HG02852 (cell line): ENCODE data around the gene DRC1.
"Not testable (repeated sequence)": the region's sequence is repeated elsewhere in the genome, so short reads cannot be mapped to it uniquely, and the experiment has no call there.

Source experiments
- ATAC-seq: cut with Tn5 transposase; IDR thresholded peaks from one replicate; pipeline ENCODE4 v1.9.1; 2021; ENCODE audit warnings: mild to moderate bottlenecking, moderate library complexity; ENCODE audit not compliant: unreplicated experiment

The DRC1 gene

DNA sequence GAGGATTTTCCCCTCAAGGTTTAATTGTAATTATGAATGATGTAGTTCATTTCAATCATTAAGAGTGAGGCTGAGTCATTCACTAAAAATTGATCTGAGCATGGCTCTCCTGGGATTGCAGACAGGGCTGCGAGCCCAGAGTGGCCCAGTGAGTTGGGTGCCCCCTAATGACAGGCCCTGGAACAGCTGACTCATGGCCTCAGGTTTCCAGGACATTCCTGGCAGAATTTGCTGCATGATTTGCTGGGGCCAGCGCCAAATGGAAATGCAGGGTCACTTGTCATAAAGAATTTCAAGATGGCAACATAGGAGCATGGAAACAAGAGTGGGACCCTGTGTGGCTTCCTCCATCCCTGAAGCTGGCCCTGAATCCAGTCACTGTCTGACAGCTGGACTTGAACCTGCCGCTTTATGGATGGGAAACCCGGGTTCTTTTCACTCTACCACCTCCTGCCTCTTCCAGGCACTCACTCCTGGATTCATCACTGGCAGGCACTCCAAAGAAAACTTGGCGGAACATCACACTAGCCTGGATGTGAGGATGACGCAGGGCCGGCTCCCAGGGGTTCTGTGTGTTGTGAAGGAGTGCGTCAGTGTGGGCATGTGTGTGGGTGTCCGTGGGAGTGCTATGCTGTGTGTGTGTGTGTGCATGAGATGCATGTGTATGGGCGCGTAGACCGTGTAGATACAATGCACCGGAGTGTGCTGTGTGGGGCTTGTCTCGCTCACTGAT lies 61.0 kb downstream of the DRC1 start:
- no peak for ATAC-seq

DNA sequence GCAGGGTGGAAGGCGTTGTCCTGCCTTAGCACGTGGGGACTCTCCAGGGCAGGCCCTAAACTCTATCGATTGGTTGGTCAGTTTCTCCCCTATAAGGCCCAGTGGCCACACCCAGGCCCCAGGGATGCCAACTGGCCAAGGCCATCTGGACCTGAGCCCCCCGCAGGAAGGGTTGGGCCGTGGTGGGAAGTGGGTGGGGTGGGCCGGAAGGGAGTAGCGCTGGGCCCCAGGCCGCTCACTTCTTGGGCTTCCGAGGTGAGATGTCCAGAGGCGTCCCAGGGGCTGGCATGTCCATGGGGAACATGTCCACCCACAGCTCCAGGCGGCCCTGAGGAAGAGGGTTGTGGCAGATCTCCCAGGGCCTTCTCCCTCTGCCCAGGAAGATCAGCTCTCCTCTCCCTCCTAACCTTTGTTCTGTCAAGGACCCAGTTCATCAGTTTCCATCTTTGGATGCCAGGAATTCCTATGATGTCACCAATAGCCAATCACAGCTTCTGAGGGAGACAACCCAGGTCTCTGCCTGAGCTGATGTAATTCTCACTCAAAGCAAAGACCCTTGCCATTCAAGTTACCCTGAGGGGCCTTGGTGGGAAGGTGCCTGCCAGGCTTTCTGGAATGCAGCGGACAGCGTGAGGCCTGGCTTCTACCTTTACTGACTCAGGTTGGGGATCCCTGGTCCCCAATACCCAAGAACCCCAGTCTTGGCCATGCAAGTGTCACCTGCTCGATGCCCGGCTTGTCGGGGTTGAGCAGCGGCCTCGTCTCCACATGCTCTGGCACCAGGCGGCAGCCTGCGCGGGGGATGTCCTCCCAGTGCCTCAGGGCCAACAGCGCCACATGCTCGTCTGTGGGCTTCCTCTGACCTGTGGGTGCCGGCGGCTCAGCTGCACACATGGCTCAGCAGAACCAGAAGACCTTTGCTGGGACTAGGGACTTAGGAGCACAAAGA lies 61.8 kb downstream of the DRC1 start:
- ATAC-seq: no peak

DNA sequence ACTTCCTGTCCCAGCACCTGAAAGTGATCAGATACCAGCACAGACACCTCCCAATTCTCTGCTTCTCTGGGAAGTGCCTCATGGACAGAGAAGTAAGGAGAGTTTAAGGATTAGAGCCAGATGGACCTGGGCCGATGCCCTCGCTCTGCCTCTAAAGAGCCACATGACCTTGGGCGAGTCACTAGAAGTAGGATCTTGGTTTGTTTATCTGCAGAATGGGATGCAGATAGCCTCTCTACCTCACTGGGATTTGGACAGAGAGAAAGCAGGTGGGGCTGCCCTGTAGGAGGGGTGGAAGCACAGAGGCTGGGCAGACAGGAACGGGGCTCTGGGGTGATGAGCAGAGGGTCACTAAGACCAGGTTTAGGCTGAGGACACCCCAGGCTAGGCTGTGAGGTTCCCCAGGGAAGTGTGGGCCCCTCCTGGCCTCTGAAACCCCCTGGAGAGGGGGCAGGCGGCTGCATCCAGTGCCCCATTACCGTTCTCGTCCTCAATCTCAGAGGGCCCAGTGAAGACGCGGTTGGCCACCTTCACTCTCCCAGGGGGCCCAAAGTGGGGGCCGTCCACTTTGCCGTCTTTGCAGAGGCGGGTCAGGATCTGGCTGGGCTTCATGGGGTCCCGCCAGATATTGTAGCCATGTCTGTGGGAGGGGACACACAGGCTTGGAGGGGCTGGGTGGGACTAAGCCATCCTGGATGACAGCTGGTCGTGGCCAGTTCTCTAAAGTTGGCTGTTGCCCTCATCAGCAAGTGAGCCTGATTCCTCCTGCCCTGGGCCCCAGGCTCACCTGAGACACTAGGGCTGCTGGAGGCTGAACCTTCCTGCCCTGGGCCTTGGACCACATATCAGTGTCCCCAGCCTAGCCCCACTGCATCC lies 62.9 kb downstream of the DRC1 start:
- ATAC-seq: no peak

DNA sequence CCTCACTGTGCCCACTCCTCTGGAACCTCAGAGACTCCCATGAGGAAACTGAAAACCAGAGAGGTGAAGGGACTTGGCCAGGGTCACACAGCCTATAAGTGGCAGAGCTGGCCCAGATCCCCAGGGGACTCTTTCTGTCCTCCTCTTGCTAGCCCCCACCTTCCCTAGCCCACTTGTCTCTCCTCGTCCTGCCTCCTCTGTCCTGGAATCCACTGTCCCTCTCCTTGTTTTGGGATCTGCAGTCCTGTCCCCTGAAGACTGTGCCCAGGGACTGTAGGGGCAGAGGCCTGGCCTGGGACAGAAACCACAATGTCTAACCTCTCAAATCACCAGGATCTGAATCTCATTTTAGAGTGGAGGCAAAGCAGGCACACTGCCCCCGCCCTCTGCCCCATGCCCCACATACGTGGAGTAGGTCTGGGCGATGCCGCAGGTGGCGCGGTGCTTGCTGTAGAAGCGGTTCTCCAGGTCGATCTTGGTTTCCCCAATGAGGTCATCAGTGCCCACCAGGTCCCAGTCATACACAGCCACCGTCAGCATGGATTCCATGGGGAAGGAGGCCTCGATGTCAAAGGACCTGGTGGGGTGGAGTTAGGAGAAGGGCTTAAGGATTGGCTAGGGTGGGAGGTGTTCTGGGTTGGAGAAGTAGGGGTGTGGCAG lies 63.7 kb downstream of the DRC1 start:
- no peak for ATAC-seq

DNA sequence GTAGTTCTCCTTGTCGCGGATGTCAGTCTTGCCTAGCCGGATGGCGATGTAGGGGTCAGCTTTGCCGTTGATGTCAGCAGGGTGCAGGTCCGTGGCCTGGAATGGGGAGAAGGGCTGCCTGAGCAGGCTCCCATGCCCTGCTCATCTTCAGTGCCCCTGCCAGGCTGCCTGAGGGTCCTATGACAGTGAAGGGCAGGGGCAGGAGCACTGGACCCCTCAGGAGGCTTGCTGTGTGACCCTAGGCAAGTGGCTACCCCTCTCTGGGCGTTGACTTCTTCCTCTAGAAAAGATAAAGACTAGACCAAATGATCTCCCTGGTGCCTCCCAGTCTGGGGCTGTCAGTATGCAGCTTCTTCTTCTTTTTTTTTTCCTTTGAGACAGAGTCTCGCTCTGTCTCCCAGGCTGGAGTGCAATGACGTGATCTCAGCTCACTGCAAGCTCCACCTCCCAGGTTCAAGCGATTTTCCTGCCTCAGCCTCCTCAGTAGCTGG lies 64.3 kb downstream of the DRC1 start:
- ATAC-seq: no peak

DNA sequence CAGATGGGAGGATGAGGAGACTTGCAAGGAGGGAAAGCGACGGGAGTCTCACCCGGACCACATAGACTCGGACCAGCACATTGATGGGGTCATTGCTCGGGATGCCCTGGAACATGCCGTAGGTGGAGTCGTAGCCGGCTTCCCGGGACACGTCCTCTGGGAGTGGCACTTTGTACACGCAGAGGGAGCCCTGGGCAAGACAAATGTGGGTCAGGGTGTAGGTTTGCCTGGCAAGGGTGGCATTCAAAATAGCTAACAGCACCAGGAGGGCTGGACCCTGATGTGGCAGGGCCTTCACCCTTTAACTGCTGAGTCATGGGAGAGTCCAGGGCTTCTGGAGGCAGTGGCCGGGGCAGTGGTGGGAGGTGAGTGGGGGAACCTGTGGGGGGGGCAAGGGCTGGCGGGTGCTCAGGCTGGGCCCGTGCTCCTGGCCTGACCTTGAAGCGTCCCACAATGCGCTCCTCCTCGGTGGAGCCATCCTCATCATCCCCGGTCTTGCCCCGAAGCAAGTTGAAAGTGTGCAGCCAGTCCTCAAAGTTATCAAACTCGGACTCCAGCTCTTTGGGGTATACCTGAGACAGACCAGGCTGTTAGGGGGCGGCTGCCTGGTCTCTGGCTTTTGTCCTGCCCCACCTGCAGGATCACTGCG lies 65.1 kb downstream of the DRC1 start:
- ATAC-seq: no peak

DNA sequence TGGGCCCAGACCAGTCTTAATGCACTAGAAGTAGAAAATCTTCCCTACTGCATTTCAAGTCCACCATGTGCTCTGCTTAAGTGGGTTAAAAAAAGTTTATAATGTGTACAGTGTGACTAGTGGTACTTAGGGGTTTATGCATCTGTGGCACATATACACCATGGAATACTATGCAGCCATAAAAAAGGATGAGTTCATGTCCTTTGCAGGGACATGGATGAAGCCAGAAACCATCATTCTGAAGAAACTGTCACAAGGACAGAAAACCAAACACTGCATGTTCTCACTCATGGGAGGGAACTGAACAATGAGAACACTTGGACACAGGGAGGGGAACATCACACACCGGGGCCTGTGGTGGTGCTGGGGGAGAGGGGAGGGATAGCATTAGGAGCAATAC lies 66.8 kb downstream of the DRC1 start:
- not testable (repeated sequence) for ATAC-seq

DNA sequence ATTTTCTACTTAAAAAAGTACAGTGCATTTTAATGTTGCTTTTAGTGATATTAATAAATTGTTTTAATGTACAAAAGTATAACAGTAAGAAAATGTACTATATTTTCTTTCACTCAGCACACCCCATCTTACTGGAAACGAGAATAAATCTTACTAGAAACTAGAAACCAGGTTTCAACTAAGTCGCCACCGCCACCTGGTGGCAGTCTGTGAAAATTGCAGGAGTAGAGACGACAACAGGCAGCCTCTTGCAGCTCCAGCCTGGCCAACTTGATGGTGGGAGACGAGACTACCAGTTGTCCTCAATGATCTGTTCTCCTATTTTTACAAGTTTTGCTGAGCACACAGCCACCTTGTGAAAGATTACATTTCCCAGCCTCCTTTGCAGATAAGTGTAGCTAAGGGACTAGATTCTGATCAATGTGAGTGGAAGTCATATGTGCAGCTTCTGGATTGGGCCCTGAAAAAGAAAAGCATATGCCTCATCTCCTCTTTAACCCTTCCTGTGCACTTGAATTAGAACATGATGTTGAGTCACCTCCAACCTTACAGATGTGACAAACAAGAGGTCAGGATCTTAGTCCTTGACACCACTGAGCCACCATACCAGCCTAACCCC lies 67.5 kb downstream of the DRC1 start:
- ATAC-seq: no peak

DNA sequence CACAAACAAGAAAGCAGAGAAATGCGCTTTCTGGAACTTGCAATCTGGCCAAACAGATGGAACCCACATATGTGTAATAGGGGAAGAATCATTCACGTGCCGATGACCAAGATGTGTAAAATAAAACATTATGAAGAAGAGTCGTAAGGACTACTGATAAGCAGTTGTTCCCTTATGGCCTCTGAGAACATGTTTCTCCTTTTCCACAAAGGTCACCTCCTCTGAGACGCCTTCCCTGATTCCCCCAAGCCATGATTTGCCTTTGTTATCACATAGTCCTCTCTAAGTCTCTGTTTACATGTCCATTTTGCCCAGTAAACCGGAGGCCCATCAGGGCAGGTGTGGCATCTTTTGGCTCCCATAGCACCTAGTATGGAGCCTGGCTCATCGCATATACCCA lies 68.2 kb downstream of the DRC1 start:
- ATAC-seq: no peak

DNA sequence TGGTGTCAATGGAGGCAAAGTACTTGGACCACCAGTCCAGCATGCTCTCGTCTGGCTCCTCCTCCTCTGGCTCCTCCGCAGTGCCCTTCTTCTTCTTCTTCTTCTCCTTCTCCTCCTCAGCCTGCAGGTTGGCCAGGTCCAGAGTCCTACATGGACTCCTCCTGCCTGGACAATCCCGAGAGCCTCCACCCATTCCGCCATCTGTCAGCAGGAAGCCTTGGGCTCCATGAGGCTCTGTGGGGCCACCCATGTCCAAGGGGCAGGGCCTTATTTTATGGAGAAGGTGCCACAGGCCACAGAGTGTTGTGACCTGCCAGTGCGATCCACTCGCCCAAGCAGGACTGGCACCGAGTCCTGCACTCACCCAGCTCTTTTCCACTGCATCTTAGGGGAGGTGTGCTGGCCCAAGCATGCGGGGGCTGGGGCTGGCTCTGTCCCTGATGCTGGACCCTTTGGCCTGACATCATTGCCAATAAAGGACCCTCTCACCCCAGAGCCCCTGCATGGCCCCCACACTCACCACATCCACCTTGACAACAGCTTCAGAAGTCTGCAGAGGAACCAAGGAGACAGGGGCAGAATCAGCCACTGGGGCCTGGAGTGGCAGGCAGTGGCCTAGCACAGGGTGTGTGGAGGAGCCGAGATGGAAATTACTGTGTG lies 69.0 kb downstream of the DRC1 start:
- no peak for ATAC-seq

DNA sequence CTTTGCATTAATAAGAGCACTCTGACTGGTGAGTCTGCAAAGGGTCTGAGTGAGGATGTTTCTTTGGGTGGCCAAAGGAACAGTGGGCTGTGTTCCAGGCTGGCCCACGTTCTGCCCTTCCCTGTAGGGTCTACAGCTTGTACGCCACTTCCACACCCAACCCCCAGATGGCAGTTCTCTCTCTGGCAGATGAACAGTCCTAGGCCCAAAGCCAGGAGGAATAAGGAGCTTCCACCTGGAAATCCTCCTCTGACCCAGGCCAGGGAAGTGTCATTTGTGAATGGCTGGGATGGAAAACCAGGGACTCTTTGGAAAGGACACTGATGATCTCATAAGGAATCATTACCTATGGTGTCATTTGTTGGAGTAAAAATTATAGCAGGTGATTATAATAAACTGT lies 69.6 kb downstream of the DRC1 start:
- no peak for ATAC-seq

DNA sequence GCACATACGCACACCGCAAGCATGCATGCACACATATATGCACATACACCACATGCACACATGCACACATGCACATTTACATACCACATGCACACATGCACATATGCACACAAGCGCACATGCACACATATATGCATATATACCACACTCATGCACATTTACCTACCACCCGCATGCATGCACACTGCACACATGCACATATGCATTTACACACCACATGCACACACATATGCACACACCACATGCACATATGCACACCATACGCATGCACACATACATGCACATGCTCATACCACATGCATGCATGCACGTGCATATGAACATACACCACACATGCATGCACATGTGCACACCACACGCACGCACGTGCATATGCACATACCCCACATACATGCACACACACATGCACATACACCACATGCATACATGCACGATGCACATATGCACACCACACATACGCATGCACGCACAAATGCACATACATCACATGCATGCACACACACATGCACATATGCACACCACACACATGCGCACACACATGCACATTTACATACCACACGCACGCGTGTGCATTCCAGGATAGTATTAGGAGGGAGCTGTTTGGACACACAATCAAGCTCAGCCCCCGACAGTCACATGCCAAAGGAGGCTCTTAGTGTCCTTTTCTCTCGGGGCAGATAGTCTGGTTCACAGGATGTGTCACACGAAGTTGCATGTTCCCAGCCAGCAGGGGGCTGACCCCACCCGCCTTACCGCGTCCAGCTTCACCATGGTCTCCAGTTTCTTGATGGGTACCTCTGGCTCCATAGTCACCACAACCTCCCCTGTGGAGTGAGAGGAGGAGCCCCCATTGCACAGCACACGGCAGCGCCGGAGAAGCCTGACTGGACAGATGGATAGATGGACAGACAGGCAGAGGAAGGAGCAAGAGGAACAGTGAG lies 70.3 kb downstream of the DRC1 start:
- no peak for ATAC-seq

DNA sequence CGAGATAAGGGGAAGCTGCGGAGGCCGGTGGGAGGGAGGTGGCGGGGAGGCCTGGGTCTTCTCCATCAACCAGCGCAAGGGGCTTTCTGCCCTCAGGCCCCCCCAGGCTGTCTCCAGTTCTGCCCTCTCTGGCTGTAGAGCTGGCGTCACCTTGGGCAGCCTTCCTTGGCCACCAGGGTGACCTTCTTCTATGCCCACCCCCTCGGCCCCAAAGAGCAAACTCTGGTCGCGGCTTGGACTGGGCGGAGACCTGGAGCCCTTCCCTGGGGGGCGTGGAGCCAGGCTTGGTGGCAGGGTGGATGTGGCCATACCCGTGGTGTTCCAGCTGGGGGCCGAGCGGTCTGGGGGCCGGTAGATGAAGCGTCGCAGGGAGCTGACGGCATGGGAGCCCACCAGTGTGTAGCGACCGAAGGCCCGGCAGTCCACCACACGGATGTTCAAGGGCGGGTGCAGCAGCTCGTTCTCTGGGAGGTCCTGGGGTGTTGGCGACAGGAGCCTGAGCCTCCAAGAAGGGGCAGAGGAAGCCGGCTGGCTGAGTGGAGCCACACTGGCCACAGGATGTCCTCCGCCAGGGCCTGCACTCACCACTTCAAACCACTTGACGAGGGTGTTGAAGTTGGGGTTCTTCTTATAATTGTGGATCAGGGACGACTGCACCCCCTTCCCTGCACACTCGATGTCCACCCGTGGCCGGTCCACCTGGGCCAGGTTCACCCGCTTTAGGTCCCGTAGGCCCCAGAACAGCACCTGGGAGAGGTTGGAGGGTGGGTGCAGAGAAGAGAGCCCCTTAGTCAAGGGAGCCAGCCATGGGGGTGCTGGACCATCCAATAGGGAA lies 71.3 kb downstream of the DRC1 start:
- no peak for ATAC-seq

DNA sequence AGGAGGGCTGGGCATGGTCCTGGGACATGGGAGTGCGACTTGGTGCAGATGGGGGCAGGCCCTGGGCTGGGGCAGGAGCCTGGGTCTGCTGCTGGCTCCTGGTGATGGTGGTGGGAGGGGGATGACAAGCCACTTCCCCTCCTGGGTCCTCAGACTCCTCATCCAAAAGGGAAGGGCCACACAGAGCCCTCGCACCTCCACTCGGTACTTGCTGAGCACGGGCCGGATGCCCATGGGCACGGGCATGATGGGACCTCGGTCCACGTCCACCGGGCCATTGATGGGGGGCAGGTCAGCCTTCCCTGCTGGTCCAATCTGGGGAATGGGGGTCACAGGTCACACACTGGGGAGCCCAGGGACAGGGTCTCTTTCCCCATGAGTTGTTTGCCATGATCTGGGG lies 72.1 kb downstream of the DRC1 start:
- ATAC-seq: no peak

DNA sequence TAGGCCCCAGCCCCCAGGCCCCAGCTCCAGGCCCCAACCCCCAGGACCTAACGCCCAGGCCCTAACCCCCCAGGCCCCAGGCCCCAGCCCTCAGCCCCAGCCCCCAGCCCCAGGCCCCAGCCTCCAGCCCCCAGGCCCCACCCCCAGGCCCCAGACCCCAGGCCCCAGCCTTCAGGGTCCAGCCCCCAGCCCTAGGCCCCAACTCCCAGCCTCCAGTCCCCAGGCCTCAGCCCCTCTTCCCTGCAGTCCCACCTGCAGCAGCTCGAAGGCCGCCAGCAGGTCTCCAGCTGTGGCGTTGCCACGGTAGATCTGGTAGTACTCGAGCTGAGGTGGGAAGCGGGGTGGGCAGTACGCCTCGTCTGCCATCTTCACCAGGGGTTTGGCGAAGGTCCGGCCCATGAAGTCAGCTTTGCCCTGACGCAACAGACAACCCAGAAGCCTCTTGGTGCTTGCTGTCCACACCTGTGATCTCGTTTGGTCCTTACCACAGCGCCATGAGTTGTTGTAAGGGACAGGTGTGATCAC lies 72.6 kb downstream of the DRC1 start:
- ATAC-seq: no peak

DNA sequence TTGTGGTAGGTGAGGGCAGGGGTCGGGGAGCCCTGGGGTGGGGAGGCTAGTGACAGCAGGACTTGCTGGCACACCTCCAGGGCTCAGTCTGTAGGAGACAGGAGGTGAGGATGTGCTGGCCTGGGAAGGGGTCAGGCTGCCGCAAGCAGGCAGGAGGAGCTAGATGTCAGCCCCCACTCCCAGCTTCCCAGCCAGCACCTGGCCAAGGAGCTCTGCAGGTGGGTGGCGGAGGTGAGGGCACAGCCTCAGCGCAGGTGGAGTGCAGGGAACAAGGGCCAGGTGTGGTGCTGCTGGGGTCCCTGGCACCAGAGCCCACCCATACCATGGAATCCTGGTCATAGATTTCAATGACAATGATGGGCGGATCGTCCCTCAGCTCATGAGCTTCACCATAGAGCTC lies 73.3 kb downstream of the DRC1 start:
- no peak for ATAC-seq
